Measurements from ENCODE around the gene ARSJ. TPM values are rescaled to one million over a fixed set of nuclear protein-coding genes. Genes with fewer than 3 reads are reported as not detected.

Gene ARSJ
- total and polyA plus RNA-seq, 2 experiments from 2014 or later = 0.30 TPM; not detected in 1

DNA sequence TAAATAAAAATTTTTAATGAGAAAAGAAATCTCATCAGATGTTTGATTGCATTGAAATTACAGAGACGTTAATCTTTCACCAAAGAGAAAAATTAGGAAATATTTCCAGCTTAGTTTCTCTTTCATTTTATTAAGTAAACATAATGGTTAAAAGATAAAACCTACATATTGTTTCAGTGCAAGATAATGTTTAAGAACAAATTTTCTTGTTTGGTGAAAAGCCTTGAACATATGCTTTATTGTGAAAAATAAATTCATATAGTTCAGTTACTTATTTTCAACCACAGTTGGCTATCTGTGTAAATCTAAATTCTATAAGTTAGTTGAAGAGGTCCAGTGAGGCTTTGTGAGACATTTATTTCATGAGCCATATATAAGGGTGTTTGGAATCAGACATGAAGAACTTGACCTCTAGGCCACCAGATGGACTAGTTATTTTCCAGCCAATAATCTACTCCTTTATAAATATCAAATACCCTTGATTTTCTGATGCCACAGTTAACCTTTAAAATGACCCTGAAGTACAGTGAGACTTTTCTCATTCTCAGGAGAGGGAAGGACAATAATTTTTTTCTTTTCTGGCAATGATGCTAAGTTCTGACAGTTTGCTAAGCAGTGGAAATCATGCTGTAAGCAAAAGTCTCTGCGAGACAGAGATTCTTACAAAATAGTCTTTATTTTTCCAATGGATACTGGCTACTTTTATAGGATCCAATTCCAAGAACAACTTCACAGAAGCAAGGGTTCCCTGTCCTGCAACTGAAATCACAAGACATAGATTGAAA, 2.5 kb downstream of the ARSJ start:
- DNase-seq (ENCODE audit: low read depth in 1 of 2, low spot score in 1 of 2) = peak in 1 of 2 donors; percentile 18
- no peak overlapping the region for H3K4me3 ChIP-seq
- no peaks in the 10 kb centered on the region for H3K4me1 ChIP-seq (ENCODE audit: low read depth)
- no peaks in the 10 kb centered on the region for H3K9me3 ChIP-seq (ENCODE audit: low read depth)
- H3K27ac ChIP-seq = no peak overlapping the region
- H3K27me3 ChIP-seq = peaks cover 61% of the 10 kb centered on the region
- H3K36me3 ChIP-seq = no peaks in the 10 kb centered on the region
- TF ChIP-seq, protein P1, sequence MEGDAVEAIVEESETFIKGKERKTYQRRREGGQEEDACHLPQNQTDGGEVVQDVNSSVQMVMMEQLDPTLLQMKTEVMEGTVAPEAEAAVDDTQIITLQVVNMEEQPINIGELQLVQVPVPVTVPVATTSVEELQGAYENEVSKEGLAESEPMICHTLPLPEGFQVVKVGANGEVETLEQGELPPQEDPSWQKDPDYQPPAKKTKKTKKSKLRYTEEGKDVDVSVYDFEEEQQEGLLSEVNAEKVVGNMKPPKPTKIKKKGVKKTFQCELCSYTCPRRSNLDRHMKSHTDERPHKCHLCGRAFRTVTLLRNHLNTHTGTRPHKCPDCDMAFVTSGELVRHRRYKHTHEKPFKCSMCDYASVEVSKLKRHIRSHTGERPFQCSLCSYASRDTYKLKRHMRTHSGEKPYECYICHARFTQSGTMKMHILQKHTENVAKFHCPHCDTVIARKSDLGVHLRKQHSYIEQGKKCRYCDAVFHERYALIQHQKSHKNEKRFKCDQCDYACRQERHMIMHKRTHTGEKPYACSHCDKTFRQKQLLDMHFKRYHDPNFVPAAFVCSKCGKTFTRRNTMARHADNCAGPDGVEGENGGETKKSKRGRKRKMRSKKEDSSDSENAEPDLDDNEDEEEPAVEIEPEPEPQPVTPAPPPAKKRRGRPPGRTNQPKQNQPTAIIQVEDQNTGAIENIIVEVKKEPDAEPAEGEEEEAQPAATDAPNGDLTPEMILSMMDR (IDR thresholded peaks at IDR 0.05; ENCODE audit: low read depth, low read length) = no peak

DNA sequence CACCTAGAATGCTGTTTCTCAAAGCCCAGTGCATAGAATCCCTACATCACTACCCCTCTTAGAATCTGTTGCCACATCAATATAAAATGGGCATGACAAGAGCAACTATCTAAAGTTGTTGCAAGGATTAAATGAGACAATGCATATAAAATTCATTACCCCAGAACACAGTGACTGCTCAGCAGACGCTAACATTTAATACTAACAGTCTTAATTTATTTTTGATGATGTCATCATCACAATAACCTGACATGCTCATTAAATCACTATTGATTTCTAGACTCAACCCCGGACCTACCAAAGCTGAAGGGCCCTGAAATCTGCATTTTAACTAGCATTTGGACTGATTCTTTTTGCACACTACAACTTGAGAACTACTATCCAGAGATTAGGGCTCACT, 3.9 kb downstream of the ARSJ start:
- H3K27me3 ChIP-seq = peaks cover 48% of the 10 kb centered on the region
- H3K4me3 ChIP-seq = no peak overlapping the region
- TF ChIP-seq, protein P1 (IDR thresholded peaks at IDR 0.05; ENCODE audit: low read depth, low read length) = no peak
- no peaks in the 10 kb centered on the region for H3K36me3 ChIP-seq
- H3K9me3 ChIP-seq (ENCODE audit: low read depth) = no peaks in the 10 kb centered on the region
- H3K4me1 ChIP-seq (ENCODE audit: low read depth) = no peaks in the 10 kb centered on the region
- H3K27ac ChIP-seq = no peak overlapping the region
- no peak for DNase-seq (ENCODE audit: low read depth in 1 of 2, low spot score in 1 of 2)

DNA sequence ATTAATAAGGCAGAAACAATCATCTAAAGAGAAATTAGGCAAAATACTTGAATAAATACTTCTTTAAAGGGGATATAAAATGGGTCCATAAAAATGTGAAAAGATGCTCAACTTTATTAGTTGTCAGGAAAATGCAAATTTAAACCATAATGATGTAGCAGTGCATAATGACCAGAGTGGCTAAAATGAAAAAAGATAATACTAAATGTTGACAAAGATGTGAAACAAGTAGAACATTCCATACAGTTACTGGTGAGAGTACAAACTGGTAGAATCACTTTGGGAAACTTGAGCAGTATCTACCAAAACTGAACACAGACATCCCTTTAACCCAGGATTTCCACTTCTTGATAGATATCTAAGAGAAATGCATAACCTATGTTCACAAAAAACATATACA, 5.0 kb downstream of the ARSJ start:
- no peaks in the 10 kb centered on the region for H3K36me3 ChIP-seq
- no peak overlapping the region for H3K4me3 ChIP-seq
- TF ChIP-seq, protein P1 (IDR thresholded peaks at IDR 0.05; ENCODE audit: low read depth, low read length) = no peak
- no peaks in the 10 kb centered on the region for H3K9me3 ChIP-seq (ENCODE audit: low read depth)
- no peaks in the 10 kb centered on the region for H3K4me1 ChIP-seq (ENCODE audit: low read depth)
- DNase-seq (ENCODE audit: low read depth in 1 of 2, low spot score in 1 of 2) = no peak
- H3K27me3 ChIP-seq = peaks cover 37% of the 10 kb centered on the region
- H3K27ac ChIP-seq = no peak overlapping the region

DNA sequence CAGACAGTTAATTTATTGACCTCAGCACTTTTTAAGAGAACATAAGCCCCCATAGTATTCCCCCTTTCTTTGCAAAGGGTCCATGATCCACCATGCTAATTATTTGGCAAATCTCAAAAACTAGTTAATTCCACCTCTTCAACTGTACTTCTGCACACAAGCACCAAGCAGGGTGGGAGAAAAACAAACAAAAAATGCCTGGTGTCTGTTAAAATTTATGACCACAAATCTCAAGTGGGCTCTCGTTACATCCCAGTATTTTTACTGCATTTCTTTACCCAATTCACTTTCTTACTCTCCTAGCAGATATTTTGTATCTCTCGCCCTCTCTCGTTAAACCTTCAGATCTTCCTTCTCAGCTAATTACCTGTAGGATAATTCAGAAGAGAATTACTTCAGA, 6.1 kb downstream of the ARSJ start:
- TF ChIP-seq, protein P1 (IDR thresholded peaks at IDR 0.05; ENCODE audit: low read depth, low read length) = no peak
- no peaks in the 10 kb centered on the region for H3K36me3 ChIP-seq
- no peak for DNase-seq (ENCODE audit: low read depth in 1 of 2, low spot score in 1 of 2)
- no peak overlapping the region for H3K27ac ChIP-seq
- H3K9me3 ChIP-seq (ENCODE audit: low read depth) = no peaks in the 10 kb centered on the region
- peaks cover 26% of the 10 kb centered on the region for H3K27me3 ChIP-seq
- H3K4me1 ChIP-seq (ENCODE audit: low read depth) = no peaks in the 10 kb centered on the region
- no peak overlapping the region for H3K4me3 ChIP-seq

DNA sequence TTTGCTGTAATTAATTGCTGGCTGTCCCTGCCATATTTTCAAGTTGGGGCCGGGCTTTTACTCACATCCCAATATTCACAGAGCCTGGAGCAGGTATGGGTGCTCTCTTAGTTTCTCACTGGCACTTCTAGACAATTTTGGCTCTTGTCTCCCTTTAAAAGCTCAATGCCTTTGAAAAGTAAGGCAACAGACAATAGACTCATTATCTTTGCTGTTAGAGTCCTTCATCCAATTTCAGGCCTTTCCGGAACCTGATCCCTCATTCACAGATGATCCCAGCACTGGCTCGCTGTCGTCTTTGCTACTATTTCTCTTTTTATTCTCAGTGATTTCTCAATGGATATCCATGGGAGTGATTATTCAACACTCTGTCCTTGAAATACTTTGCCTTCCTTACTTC, 6.7 kb downstream of the ARSJ start:
- no peak for DNase-seq (ENCODE audit: low read depth in 1 of 2, low spot score in 1 of 2)
- H3K9me3 ChIP-seq (ENCODE audit: low read depth) = no peaks in the 10 kb centered on the region
- TF ChIP-seq, protein P1 (IDR thresholded peaks at IDR 0.05; ENCODE audit: low read depth, low read length) = no peak

More for the DNA sequence above, 6.7 kb downstream of the ARSJ start:
- Histone ChIP-seq H3K4me1 (ENCODE audit: low read depth) (no peaks in the 10 kb centered on the region), H3K27me3 (peaks cover 20% of the 10 kb centered on the region), H3K4me3 (no peak overlapping the region), H3K36me3 (no peaks in the 10 kb centered on the region), H3K27ac (no peak overlapping the region)
